Activated naive CD8-positive, alpha-beta T cell treated with anti-CD3 and anti-CD28 coated beads, Interleukin-2, amount 50 U/mL, for 24 hours (primary cell): Measurements from ENCODE around the gene TMEM254.
"Not testable (repeated sequence)": the region's sequence is repeated elsewhere in the genome, so short reads cannot be mapped to it uniquely, and the experiment has no call there.

Experiments
- ATAC-seq: fragments of 150-1000 bp; cut with Tn5 transposase; one replicate; pipeline ENCODE4 v1.10.0; 2021
- DNase-seq: peaks from one replicate; pipeline ENCODE4 v3.0.0; 2021
- H3K27ac Mint-ChIP-seq: one replicate; pipeline ENCODE4 v1.8.0; 2021; ENCODE audit warnings: mild to moderate bottlenecking, mixed read lengths
- H3K27me3 Mint-ChIP-seq: one replicate; pipeline ENCODE4 v1.8.0; 2021; ENCODE audit warnings: mixed read lengths
- H3K36me3 Mint-ChIP-seq: one replicate; pipeline ENCODE4 v1.8.0; 2021; ENCODE audit warnings: low read depth, mixed read lengths
- H3K4me1 Mint-ChIP-seq: one replicate; pipeline ENCODE4 v1.8.0; 2021; ENCODE audit warnings: mixed read lengths
- H3K4me3 Mint-ChIP-seq: one replicate; pipeline ENCODE4 v1.8.0; 2021; ENCODE audit warnings: mild to moderate bottlenecking, moderate library complexity, mixed read lengths
- H3K9me3 Mint-ChIP-seq: one replicate; pipeline ENCODE4 v1.8.0; 2021; ENCODE audit warnings: mixed read lengths

TMEM254 gene

GRCh38 chr10:80078448-80079311 is at the start of gene TMEM254:
Gene TMEM254, plus strand, starts transcription at chr10:80078665. Its CDS starts 35 bp downstream, at chr10:80078700.
- Mint-ChIP-seq H3K36me3 (peaks cover 3% of the 10 kb centered on the region), H3K4me3 (peak within 1 kb of the TSS; percentile 99), H3K9me3 (no peaks in the 10 kb centered on the region), H3K27me3 (no peaks in the 10 kb centered on the region), H3K27ac (peak within 1 kb of the TSS; percentile 94), H3K4me1 (peaks cover 29% of the 10 kb centered on the region)
- peak; percentile 84 for ATAC-seq
- DNase-seq = peak; percentile 92

- H3K36me3 Mint-ChIP-seq, H3K4me1 Mint-ChIP-seq, H3K27ac Mint-ChIP-seq, DNase-seq, H3K4me3 Mint-ChIP-seq, H3K27me3 Mint-ChIP-seq, H3K9me3 Mint-ChIP-seq: not testable (repeated sequence)
- ATAC-seq = peak; percentile 54
These were observed 49.3 kb upstream of the TMEM254 start for GRCh38 chr10:80029205-80029604.

- ATAC-seq, H3K27me3 Mint-ChIP-seq, H3K36me3 Mint-ChIP-seq, H3K4me3 Mint-ChIP-seq, H3K27ac Mint-ChIP-seq, H3K9me3 Mint-ChIP-seq, H3K4me1 Mint-ChIP-seq, DNase-seq: not testable (repeated sequence)
These were observed 48.6 kb upstream of the TMEM254 start for GRCh38 chr10:80029865-80030264.

GRCh38 chr10:80032503-80032902 is 46.0 kb upstream of the TMEM254 start:
- Mint-ChIP-seq H3K36me3 (no peaks in the 10 kb centered on the region), H3K27ac (no peak overlapping the region), H3K9me3 (no peaks in the 10 kb centered on the region), H3K4me1 (no peaks in the 10 kb centered on the region), H3K4me3 (no peak overlapping the region), H3K27me3 (peaks cover 3% of the 10 kb centered on the region)
- ATAC-seq (no peak), DNase-seq (no peak)

GRCh38 chr10:80034766-80035165 is 43.7 kb upstream of the TMEM254 start:
- not testable (repeated sequence) for H3K9me3 Mint-ChIP-seq, DNase-seq, ATAC-seq, H3K36me3 Mint-ChIP-seq, H3K27ac Mint-ChIP-seq, H3K4me3 Mint-ChIP-seq, H3K27me3 Mint-ChIP-seq, H3K4me1 Mint-ChIP-seq

- H3K9me3 Mint-ChIP-seq, H3K27ac Mint-ChIP-seq, DNase-seq, H3K36me3 Mint-ChIP-seq, ATAC-seq, H3K27me3 Mint-ChIP-seq, H3K4me1 Mint-ChIP-seq, H3K4me3 Mint-ChIP-seq: not testable (repeated sequence)
These were observed 43.0 kb upstream of the TMEM254 start for GRCh38 chr10:80035430-80035829.

GRCh38 chr10:80036921-80037500 is 41.5 kb upstream of the TMEM254 start:
- not testable (repeated sequence) for H3K27me3 Mint-ChIP-seq, H3K4me1 Mint-ChIP-seq, H3K27ac Mint-ChIP-seq, ATAC-seq, DNase-seq, H3K36me3 Mint-ChIP-seq, H3K4me3 Mint-ChIP-seq, H3K9me3 Mint-ChIP-seq

- not testable (repeated sequence) for ATAC-seq, H3K4me1 Mint-ChIP-seq, H3K9me3 Mint-ChIP-seq, DNase-seq, H3K4me3 Mint-ChIP-seq, H3K27ac Mint-ChIP-seq, H3K36me3 Mint-ChIP-seq, H3K27me3 Mint-ChIP-seq
These were observed 40.2 kb upstream of the TMEM254 start for GRCh38 chr10:80038226-80038625.

GRCh38 chr10:80041162-80041561 is 37.3 kb upstream of the TMEM254 start:
- Mint-ChIP-seq H3K36me3 (no peaks in the 10 kb centered on the region), H3K9me3 (no peaks in the 10 kb centered on the region), H3K4me1 (no peaks in the 10 kb centered on the region), H3K27ac (no peak overlapping the region), H3K27me3 (no peaks in the 10 kb centered on the region), H3K4me3 (no peak overlapping the region)
- no peak for ATAC-seq
- no peak for DNase-seq

- DNase-seq, H3K27me3 Mint-ChIP-seq, H3K4me1 Mint-ChIP-seq, H3K27ac Mint-ChIP-seq, H3K4me3 Mint-ChIP-seq, ATAC-seq, H3K36me3 Mint-ChIP-seq, H3K9me3 Mint-ChIP-seq: not testable (repeated sequence)
These were observed 33.5 kb upstream of the TMEM254 start for GRCh38 chr10:80044935-80045334.

- H3K4me1 Mint-ChIP-seq = no peaks in the 10 kb centered on the region
- H3K27me3 Mint-ChIP-seq = no peaks in the 10 kb centered on the region
- H3K36me3 Mint-ChIP-seq = no peaks in the 10 kb centered on the region
- no peak overlapping the region for H3K27ac Mint-ChIP-seq
- ATAC-seq (peak; percentile 79), DNase-seq (peak; percentile 81)
- H3K4me3 Mint-ChIP-seq = no peak overlapping the region
- no peaks in the 10 kb centered on the region for H3K9me3 Mint-ChIP-seq
These were observed 31.6 kb upstream of the TMEM254 start for GRCh38 chr10:80046629-80047441.

GRCh38 chr10:80050752-80051151 is 27.7 kb upstream of the TMEM254 start:
- Mint-ChIP-seq H3K9me3 (no peaks in the 10 kb centered on the region), H3K36me3 (no peaks in the 10 kb centered on the region), H3K27ac (no peak overlapping the region), H3K4me1 (no peaks in the 10 kb centered on the region), H3K27me3 (no peaks in the 10 kb centered on the region), H3K4me3 (no peak overlapping the region)
- DNase-seq (no peak), ATAC-seq (no peak)

- ATAC-seq = no peak
- Mint-ChIP-seq H3K27me3 (no peaks in the 10 kb centered on the region), H3K36me3 (no peaks in the 10 kb centered on the region), H3K4me1 (no peaks in the 10 kb centered on the region), H3K9me3 (no peaks in the 10 kb centered on the region), H3K27ac (no peak overlapping the region), H3K4me3 (no peak overlapping the region)
- no peak for DNase-seq
These were observed 26.5 kb upstream of the TMEM254 start for GRCh38 chr10:80051993-80052392.

GRCh38 chr10:80055760-80056159 is 22.7 kb upstream of the TMEM254 start:
- no peak for ATAC-seq
- H3K4me1 Mint-ChIP-seq = no peaks in the 10 kb centered on the region

GRCh38 chr10:80057171-80057570 is 21.3 kb upstream of the TMEM254 start:
- no peak for ATAC-seq
- H3K9me3 Mint-ChIP-seq = no peaks in the 10 kb centered on the region

More at GRCh38 chr10:80055760-80056159, 22.7 kb upstream of the TMEM254 start:
- no peak for DNase-seq
- Mint-ChIP-seq H3K36me3 (no peaks in the 10 kb centered on the region), H3K9me3 (no peaks in the 10 kb centered on the region), H3K4me3 (no peak overlapping the region), H3K27ac (no peak overlapping the region), H3K27me3 (no peaks in the 10 kb centered on the region)

More at GRCh38 chr10:80057171-80057570, 21.3 kb upstream of the TMEM254 start:
- H3K27me3 Mint-ChIP-seq = no peaks in the 10 kb centered on the region
- DNase-seq = no peak
- no peak overlapping the region for H3K4me3 Mint-ChIP-seq
- no peaks in the 10 kb centered on the region for H3K4me1 Mint-ChIP-seq
- no peak overlapping the region for H3K27ac Mint-ChIP-seq
- no peaks in the 10 kb centered on the region for H3K36me3 Mint-ChIP-seq
